HCT116 (cell line): ENCODE data around the gene ZNF611. TPM values are rescaled to one million over a fixed set of nuclear protein-coding genes. Genes with fewer than 3 reads are reported as not detected.

ENCODE experiments used
- ATAC-seq: fragments of 200-7000 bp; cut with Tn5 transposase; 2 replicates; pipeline ENCODE4 v1.9.1; 2020; ENCODE audit warnings: mild to moderate bottlenecking, moderate library complexity
- BruUV-seq: library from RNA; stranded (reverse); fragments of 400-500 nt; replicated peaks from 2 replicates; lab custom pipeline; 2021; lab: Mats Ljungman, UMichigan
- CTCF ChIA-PET: fragments of 300-600 bp; sonication (Branson Sonifier 250); formaldehyde crosslinking; loops from one replicate; lab custom pipeline; 2021; ENCODE audit warnings: antibody characterized with exemption; lab: Charles Lee
- POLR2A ChIA-PET: fragments of 300-600, 350-600 bp; sonication (Branson Sonifier 250); formaldehyde crosslinking; loops from one replicate; lab custom pipeline; 2021; ENCODE audit warnings: antibody characterized with exemption; lab: Charles Lee
- RAD21 ChIA-PET, 2 experiments: fragments of 300-600 bp; sonication (Branson Sonifier 250); formaldehyde crosslinking; loops; one replicate each; lab custom pipeline; 2023; ENCODE audit warnings: low total read pairs in 2 of 2; ENCODE audit not compliant: uncharacterized antibody in 2 of 2, unreplicated experiment in 2 of 2, low non-redundant PET in 1 of 2; lab: Charles Lee
- DNase-seq: peaks from one replicate; pipeline ENCODE4 v3.0.0-alpha.2; 2010; ENCODE audit warnings: low read depth, low spot score
- H2AFZ ChIP-seq: fragments of 200-600 bp; shearing (Covaris generic), sonication (generic); 2 replicates; pipeline ENCODE4 v1.6.1; 2017; ENCODE audit warnings: low read depth, mixed run types, mixed read lengths, antibody characterized with exemption, low read length; ENCODE audit not compliant: poor library complexity, severe bottlenecking
- H3K27ac ChIP-seq: 2 replicates; pipeline ENCODE4 v1.5.1; 2012; ENCODE audit warnings: low read depth, low read length
- H3K27me3 ChIP-seq: fragments of 200-600 bp; sonication (generic); 2 replicates; pipeline ENCODE4 v1.6.1; 2016; ENCODE audit warnings: mixed run types, low read length, mixed read lengths; ENCODE audit not compliant: insufficient read depth
- H3K36me3 ChIP-seq, 2 experiments: fragments of 200-500 bp in 1 of 2; fragments of 200-600 bp in 1 of 2; sonication (Bioruptor generic) in 1 of 2; sonication (generic) in 1 of 2; 2 replicates each; pipeline versions ENCODE4 v1.5.1 to v1.6.1; 2014 to 2016; ENCODE audit warnings: low read length in 2 of 2, inconsistent platforms in 1 of 2, mixed read lengths in 1 of 2, mixed run types in 1 of 2; ENCODE audit not compliant: insufficient read depth in 2 of 2, control insufficient read depth in 1 of 2
- H3K4me1 ChIP-seq, 2 experiments: fragments of 200-600 bp in 1 of 2; sonication (generic) in 1 of 2; 2 replicates each; pipeline versions ENCODE4 v1.5.1 to v1.6.1; 2012 to 2017; ENCODE audit warnings: low read length in 2 of 2, inconsistent platforms in 1 of 2, mild to moderate bottlenecking in 1 of 2, mixed read lengths in 1 of 2, mixed run types in 1 of 2, moderate library complexity in 1 of 2; ENCODE audit not compliant: insufficient read depth in 2 of 2, control insufficient read depth in 1 of 2
- H3K4me2 ChIP-seq: fragments of 200-600 bp; sonication (generic); 2 replicates; pipeline ENCODE4 v1.6.1; 2017; ENCODE audit warnings: mixed run types, low read length, mixed read lengths
- H3K4me3 ChIP-seq, 2 experiments: fragments of 200-600 bp in 1 of 2; sonication (generic) in 1 of 2; replicated peaks in 1 of 2; 2 replicates each; pipeline ENCODE4 v1.5.1; 2011 to 2016; ENCODE audit warnings: low read length in 2 of 2, control low read depth in 1 of 2, low read depth in 1 of 2, mild to moderate bottlenecking in 1 of 2, mixed read lengths in 1 of 2, mixed run types in 1 of 2
- H3K79me2 ChIP-seq: fragments of 200-600 bp; sonication (generic); 2 replicates; pipeline ENCODE4 v1.6.1; 2017; ENCODE audit warnings: mild to moderate bottlenecking, mixed run types, low read length, moderate library complexity, mixed read lengths; ENCODE audit not compliant: insufficient read depth
- H3K9ac ChIP-seq: fragments of 200-600 bp; sonication (generic); 2 replicates; pipeline ENCODE4 v1.6.1; 2016; ENCODE audit warnings: low read length, mixed read lengths
- H3K9me2 ChIP-seq: fragments of 200-600 bp; sonication (generic), shearing (Covaris generic); 2 replicates; pipeline ENCODE4 v1.6.1; 2017; ENCODE audit warnings: mixed run types, mild to moderate bottlenecking, moderate library complexity; ENCODE audit not compliant: insufficient read depth
- H3K9me3 ChIP-seq, 2 experiments: fragments of 200-500 bp in 1 of 2; fragments of 200-600 bp in 1 of 2; sonication (Bioruptor generic) in 1 of 2; sonication (generic) in 1 of 2; 2 replicates each; pipeline ENCODE4 v1.6.1; 2014 to 2017; ENCODE audit warnings: low read length in 2 of 2, mixed read lengths in 2 of 2, inconsistent platforms in 1 of 2, low read depth in 1 of 2, mild to moderate bottlenecking in 1 of 2, mixed run types in 1 of 2, moderate library complexity in 1 of 2; ENCODE audit not compliant: control insufficient read depth in 1 of 2, insufficient read depth in 1 of 2
- H4K20me1 ChIP-seq: fragments of 200-600 bp; sonication (generic), shearing (Covaris generic); 2 replicates; pipeline ENCODE4 v1.6.1; 2017; ENCODE audit warnings: mixed run types, mild to moderate bottlenecking, moderate library complexity; ENCODE audit not compliant: insufficient read depth
- CEBPB ChIP-seq: IDR thresholded peaks from 2 replicates; pipeline ENCODE4 v1.6.1; 2012; ENCODE audit warnings: low read depth
- EGR1 ChIP-seq: IDR thresholded peaks from 2 replicates; pipeline ENCODE4 v1.6.1; 2012; ENCODE audit warnings: low read depth
- ELF1 ChIP-seq: IDR thresholded peaks from 2 replicates; pipeline ENCODE4 v1.6.1; 2012; ENCODE audit warnings: low read depth, borderline replicate concordance
- EZH2 ChIP-seq: fragments of 200-600 bp; sonication (generic); IDR thresholded peaks from 2 replicates; pipeline ENCODE4 v1.6.1; 2017; ENCODE audit warnings: antibody characterized with exemption, mixed run types
- EZH2phosphoT487 ChIP-seq: fragments of 200-600 bp; IDR thresholded peaks from 2 replicates; pipeline ENCODE4 v1.6.1; 2018; ENCODE audit warnings: antibody characterized with exemption, borderline replicate concordance
- FOSL1 ChIP-seq: IDR thresholded peaks from 2 replicates; pipeline ENCODE4 v1.6.1; 2012; ENCODE audit warnings: low read depth
- SIN3A ChIP-seq: IDR thresholded peaks from 2 replicates; pipeline ENCODE4 v1.6.1; 2012; ENCODE audit warnings: low read depth
- SP1 ChIP-seq: IDR thresholded peaks from 2 replicates; pipeline ENCODE4 v1.6.1; 2012; ENCODE audit warnings: low read depth
- SRF ChIP-seq: IDR thresholded peaks from 2 replicates; pipeline ENCODE4 v1.6.1; 2012; ENCODE audit warnings: low read depth
- TCF7L2 ChIP-seq: IDR thresholded peaks from 2 replicates; pipeline ENCODE4 v1.7.0; 2011; ENCODE audit warnings: borderline replicate concordance, inconsistent platforms; ENCODE audit not compliant: insufficient read depth, insufficient read length; ENCODE audit errors: extremely low read depth
- YY1 ChIP-seq: IDR thresholded peaks from 2 replicates; pipeline ENCODE4 v1.6.1; 2011; ENCODE audit warnings: low read length, low read depth, moderate library complexity, mild to moderate bottlenecking; ENCODE audit not compliant: insufficient replicate concordance; ENCODE audit errors: extremely low read depth
- ZFX ChIP-seq: fragments of 450-650 bp; IDR thresholded peaks from 2 replicates; pipeline ENCODE4 v1.6.1; 2017
- ZNF274 ChIP-seq: fragments of 200-500 bp; sonication (Bioruptor generic); IDR thresholded peaks from 2 replicates; pipeline ENCODE4 v1.6.1; 2014; ENCODE audit warnings: mild to moderate bottlenecking, low read depth, low read length, inconsistent platforms
- intact Hi-C: fragments of 100-400 bp; cut with micrococcal nuclease; formaldehyde crosslinking; loops from 2 replicates; pipeline ENCODE4 v1.10.0; 2022
- total RNA-seq: library from RNA; stranded (reverse); gene quantifications from one replicate; pipeline ENCODE4 v1.2.1, GENCODE V29; 2021; ENCODE audit not compliant: unreplicated experiment
- TF ChIP-seq, protein P1 (sequence below): IDR thresholded peaks from 2 replicates; pipeline ENCODE4 v1.6.1; 2011; ENCODE audit warnings: mild to moderate bottlenecking, low read length, moderate library complexity; ENCODE audit not compliant: insufficient replicate concordance; ENCODE audit errors: extremely low read depth
- TF ChIP-seq, protein P2 (sequence below), 3 experiments: fragments of 200-600 bp in 1 of 3; sonication (generic) in 1 of 3; IDR thresholded peaks in 2 of 3; conservative IDR thresholded peaks in 1 of 3; 2 replicates each; pipeline ENCODE4 v1.5.1; 2012 to 2017; ENCODE audit warnings: low read depth in 2 of 3, low read length in 2 of 3, antibody characterized with exemption in 1 of 3, borderline replicate concordance in 1 of 3, control low read depth in 1 of 3, mild to moderate bottlenecking in 1 of 3, mixed read lengths in 1 of 3, mixed run types in 1 of 3, moderate library complexity in 1 of 3; ENCODE audit not compliant: insufficient read depth in 1 of 3
- TF ChIP-seq, protein P3 (sequence below): IDR thresholded peaks from 2 replicates; pipeline ENCODE4 v1.6.1; 2012
- TF ChIP-seq, protein P4 (sequence below): IDR thresholded peaks from 2 replicates; pipeline ENCODE4 v1.6.1; 2012

Gene ZNF611
- total RNA-seq, 1 experiment from 2014 or later = 12.2 TPM

- H3K4me2 ChIP-seq = peak overlapping the region; percentile 95
- CTCF ChIA-PET = no interaction called here
- no peak for DNase-seq
- no peak overlapping the region for H2AFZ ChIP-seq
- no peaks in the 10 kb centered on the region for H3K9me3 ChIP-seq
- intact Hi-C loops = no loop called here
- peaks cover 48% of the 10 kb centered on the region for H3K79me2 ChIP-seq
- RAD21 ChIA-PET = no interaction called here
- peak; percentile 53 for ATAC-seq
- TSS peak; percentile 79 for BruUV-seq
- peak overlapping the region; percentile 60 for H3K27ac ChIP-seq
- H3K9ac ChIP-seq = peak overlapping the region; percentile 79
- POLR2A ChIA-PET = no interaction called here
- no peaks in the 10 kb centered on the region for H4K20me1 ChIP-seq
- H3K4me3 ChIP-seq = peak overlapping the region; percentile 69 to 85
- peaks cover 7 to 14% of the 10 kb centered on the region in 2 experiments for H3K4me1 ChIP-seq
- H3K36me3 ChIP-seq = no peaks in the 10 kb centered on the region
- TF ChIP-seq SRF = no peak
- no peak for TF ChIP-seq ELF1
- TF ChIP-seq, protein P1, sequence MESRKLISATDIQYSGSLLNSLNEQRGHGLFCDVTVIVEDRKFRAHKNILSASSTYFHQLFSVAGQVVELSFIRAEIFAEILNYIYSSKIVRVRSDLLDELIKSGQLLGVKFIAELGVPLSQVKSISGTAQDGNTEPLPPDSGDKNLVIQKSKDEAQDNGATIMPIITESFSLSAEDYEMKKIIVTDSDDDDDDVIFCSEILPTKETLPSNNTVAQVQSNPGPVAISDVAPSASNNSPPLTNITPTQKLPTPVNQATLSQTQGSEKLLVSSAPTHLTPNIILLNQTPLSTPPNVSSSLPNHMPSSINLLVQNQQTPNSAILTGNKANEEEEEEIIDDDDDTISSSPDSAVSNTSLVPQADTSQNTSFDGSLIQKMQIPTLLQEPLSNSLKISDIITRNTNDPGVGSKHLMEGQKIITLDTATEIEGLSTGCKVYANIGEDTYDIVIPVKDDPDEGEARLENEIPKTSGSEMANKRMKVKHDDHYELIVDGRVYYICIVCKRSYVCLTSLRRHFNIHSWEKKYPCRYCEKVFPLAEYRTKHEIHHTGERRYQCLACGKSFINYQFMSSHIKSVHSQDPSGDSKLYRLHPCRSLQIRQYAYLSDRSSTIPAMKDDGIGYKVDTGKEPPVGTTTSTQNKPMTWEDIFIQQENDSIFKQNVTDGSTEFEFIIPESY = no peak
- TF ChIP-seq, protein P2, sequence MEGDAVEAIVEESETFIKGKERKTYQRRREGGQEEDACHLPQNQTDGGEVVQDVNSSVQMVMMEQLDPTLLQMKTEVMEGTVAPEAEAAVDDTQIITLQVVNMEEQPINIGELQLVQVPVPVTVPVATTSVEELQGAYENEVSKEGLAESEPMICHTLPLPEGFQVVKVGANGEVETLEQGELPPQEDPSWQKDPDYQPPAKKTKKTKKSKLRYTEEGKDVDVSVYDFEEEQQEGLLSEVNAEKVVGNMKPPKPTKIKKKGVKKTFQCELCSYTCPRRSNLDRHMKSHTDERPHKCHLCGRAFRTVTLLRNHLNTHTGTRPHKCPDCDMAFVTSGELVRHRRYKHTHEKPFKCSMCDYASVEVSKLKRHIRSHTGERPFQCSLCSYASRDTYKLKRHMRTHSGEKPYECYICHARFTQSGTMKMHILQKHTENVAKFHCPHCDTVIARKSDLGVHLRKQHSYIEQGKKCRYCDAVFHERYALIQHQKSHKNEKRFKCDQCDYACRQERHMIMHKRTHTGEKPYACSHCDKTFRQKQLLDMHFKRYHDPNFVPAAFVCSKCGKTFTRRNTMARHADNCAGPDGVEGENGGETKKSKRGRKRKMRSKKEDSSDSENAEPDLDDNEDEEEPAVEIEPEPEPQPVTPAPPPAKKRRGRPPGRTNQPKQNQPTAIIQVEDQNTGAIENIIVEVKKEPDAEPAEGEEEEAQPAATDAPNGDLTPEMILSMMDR (IDR thresholded peaks at IDR 0.05 in 2 of 3, conservative IDR thresholded peaks at IDR 0.05 in 1 of 3; ENCODE audit: borderline replicate concordance in 1 of 3, insufficient read depth in 1 of 3, low read depth in 2 of 3, low read length in 2 of 3) = no peak
- no peak for TF ChIP-seq EGR1
- TF ChIP-seq EZH2phosphoT487 = no peak
- no peak for TF ChIP-seq FOSL1
- TF ChIP-seq ZNF274 = no peak
- no peak for TF ChIP-seq SIN3A
- TF ChIP-seq CEBPB = no peak
- TF ChIP-seq SP1 = no peak
- no peak for TF ChIP-seq TCF7L2
- TF ChIP-seq ZFX = no peak; the same call in 1 of the 2 replicates
- no peak for TF ChIP-seq YY1
- TF ChIP-seq, protein P3, sequence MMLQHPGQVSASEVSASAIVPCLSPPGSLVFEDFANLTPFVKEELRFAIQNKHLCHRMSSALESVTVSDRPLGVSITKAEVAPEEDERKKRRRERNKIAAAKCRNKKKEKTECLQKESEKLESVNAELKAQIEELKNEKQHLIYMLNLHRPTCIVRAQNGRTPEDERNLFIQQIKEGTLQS = no peak
- TF ChIP-seq, protein P4, sequence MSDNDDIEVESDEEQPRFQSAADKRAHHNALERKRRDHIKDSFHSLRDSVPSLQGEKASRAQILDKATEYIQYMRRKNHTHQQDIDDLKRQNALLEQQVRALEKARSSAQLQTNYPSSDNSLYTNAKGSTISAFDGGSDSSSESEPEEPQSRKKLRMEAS = no peak
- TF ChIP-seq EZH2 = no peak
- H3K27me3 ChIP-seq = no peaks in the 10 kb centered on the region
- no peaks in the 10 kb centered on the region for H3K9me2 ChIP-seq
Observed at GRCh38 chr19:52689843-52690368, 44.9 kb downstream of the ZNF611 start.
